GM06990 (cell line): Measurements from ENCODE around the gene PCDHA11.
"Not testable (repeated sequence)": the region's sequence is repeated elsewhere in the genome, so short reads cannot be mapped to it uniquely, and the experiment has no call there.

Experiments used
- DNase-seq: peaks from one replicate; pipeline ENCODE4 v3.0.0-alpha.2; 2011; ENCODE audit not compliant: insufficient read length; ENCODE audit errors: extremely low read depth
- H3K27me3 ChIP-seq: replicated peaks from 2 replicates; pipeline ENCODE4 v1.6.0; 2011; ENCODE audit warnings: low read length; ENCODE audit not compliant: control insufficient read depth, insufficient read depth
- H3K36me3 ChIP-seq: 2 replicates; pipeline ENCODE4 v1.5.1; 2011; ENCODE audit warnings: low read length; ENCODE audit not compliant: control insufficient read depth, insufficient read depth
- H3K4me3 ChIP-seq: replicated peaks from 2 replicates; pipeline ENCODE4 v1.5.1; 2011; ENCODE audit warnings: low read depth, mild to moderate bottlenecking, control low read depth, low read length
- TF ChIP-seq, protein P1 (sequence below): IDR thresholded peaks from 2 replicates; pipeline ENCODE4 v1.5.1; 2011; ENCODE audit warnings: low read length, control low read depth, mild to moderate bottlenecking, inconsistent platforms; ENCODE audit not compliant: insufficient read depth, poor library complexity, severe bottlenecking

PCDHA11 gene

GRCh38 chr5:140842798-140843733 lies 25.7 kb upstream of the PCDHA11 start:
- no peaks in the 10 kb centered on the region for H3K27me3 ChIP-seq
- DNase-seq: no peak
- no peaks in the 10 kb centered on the region for H3K36me3 ChIP-seq
- H3K4me3 ChIP-seq: no peak overlapping the region
- TF ChIP-seq, protein P1, sequence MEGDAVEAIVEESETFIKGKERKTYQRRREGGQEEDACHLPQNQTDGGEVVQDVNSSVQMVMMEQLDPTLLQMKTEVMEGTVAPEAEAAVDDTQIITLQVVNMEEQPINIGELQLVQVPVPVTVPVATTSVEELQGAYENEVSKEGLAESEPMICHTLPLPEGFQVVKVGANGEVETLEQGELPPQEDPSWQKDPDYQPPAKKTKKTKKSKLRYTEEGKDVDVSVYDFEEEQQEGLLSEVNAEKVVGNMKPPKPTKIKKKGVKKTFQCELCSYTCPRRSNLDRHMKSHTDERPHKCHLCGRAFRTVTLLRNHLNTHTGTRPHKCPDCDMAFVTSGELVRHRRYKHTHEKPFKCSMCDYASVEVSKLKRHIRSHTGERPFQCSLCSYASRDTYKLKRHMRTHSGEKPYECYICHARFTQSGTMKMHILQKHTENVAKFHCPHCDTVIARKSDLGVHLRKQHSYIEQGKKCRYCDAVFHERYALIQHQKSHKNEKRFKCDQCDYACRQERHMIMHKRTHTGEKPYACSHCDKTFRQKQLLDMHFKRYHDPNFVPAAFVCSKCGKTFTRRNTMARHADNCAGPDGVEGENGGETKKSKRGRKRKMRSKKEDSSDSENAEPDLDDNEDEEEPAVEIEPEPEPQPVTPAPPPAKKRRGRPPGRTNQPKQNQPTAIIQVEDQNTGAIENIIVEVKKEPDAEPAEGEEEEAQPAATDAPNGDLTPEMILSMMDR: no peak

DNA sequence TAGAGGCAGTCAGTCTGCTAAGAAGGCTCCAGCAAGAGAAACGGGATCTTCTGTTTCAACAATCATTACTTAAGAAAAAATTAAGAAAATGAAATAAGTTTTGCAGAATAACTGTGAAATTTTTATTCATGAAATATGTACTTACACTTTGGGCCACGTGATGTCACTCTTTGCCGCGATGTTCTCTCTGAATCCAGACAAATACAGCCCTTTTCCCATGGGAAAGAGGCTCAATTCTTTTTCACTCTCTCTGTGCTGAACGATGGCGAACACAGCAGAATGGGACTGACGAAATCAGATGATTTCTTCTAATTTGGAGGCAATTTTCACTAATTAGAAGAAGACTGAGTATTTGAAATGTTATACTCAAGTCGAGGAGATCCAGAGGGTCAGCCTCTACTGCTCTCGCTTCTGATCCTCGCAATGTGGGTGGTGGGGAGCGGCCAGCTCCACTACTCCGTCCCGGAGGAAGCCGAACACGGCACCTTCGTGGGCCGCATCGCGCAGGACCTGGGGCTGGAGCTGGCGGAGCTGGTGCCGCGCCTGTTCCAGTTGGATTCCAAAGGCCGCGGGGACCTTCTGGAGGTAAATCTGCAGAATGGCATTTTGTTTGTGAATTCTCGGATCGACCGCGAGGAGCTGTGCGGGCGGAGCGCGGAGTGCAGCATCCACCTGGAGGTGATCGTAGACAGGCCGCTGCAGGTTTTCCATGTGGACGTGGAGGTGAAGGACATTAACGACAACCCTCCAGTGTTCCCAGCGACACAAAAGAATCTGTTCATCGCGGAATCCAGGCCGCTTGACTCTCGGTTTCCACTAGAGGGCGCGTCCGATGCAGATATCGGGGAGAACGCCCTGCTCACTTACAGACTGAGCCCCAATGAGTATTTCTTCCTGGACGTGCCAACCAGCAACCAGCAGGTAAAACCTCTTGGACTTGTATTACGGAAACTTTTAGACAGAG lies 20.3 kb upstream of the PCDHA11 start, which contains the start of gene PCDHA9:
Gene PCDHA9, plus strand, starts transcription at position 244 of the 964 bp plus-strand sequence. Its CDS starts 114 bp downstream, at position 358.
- H3K27me3 ChIP-seq: not testable (repeated sequence)

GRCh38 chr5:140849831-140850634 lies 18.7 kb upstream of the PCDHA11 start:
- not testable (repeated sequence) for H3K4me3 ChIP-seq, DNase-seq, H3K27me3 ChIP-seq, H3K36me3 ChIP-seq

More for the DNA sequence above, 20.3 kb upstream of the PCDHA11 start, which contains the start of gene PCDHA9:
- not testable (repeated sequence) for DNase-seq, H3K36me3 ChIP-seq, H3K4me3 ChIP-seq

DNA sequence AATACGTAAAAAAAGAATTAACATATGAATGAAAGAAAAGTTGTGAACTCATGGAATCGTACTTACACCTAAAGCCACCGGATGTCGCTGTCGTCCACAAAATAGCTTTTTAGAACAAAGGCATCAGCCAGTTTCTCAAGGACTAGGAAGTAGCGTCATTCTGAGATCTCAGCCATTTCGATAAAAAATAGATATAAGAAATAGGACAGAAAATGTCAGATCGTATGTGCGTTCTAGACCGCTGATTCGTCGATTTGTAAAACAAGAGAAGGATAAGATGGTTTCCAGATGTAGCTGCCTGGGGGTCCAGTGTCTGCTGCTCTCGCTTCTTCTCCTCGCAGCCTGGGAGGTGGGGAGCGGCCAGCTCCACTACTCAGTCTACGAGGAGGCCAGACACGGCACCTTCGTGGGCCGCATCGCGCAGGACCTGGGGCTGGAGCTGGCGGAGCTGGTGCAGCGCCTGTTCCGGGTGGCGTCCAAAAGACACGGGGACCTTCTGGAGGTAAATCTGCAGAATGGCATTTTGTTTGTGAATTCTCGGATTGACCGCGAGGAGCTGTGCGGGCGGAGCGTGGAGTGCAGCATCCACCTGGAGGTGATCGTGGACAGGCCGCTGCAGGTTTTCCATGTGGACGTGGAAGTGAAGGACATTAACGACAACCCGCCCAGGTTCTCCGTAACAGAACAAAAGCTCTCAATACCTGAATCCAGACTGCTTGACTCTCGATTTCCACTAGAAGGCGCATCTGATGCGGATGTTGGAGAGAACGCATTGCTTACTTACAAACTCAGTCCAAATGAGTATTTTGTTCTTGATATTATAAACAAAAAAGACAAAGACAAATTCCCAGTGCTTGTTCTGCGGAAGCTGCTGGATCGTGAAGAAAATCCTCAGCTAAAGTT lies 12.7 kb upstream of the PCDHA11 start, which contains the start of gene PCDHA10:
Gene PCDHA10, plus strand, starts transcription at position 126 of the 903 bp plus-strand sequence. Its CDS starts 152 bp downstream, at position 278.
- TF ChIP-seq, protein P1: no peak
- Histone ChIP-seq H3K4me3 (no peak within 1 kb of the TSS), H3K36me3 (no peaks in the 10 kb centered on the region), H3K27me3 (no peaks in the 10 kb centered on the region)
- DNase-seq: no peak

GRCh38 chr5:140857177-140857986 lies 11.4 kb upstream of the PCDHA11 start:
- Histone ChIP-seq H3K36me3 (no peaks in the 10 kb centered on the region), H3K4me3 (no peak overlapping the region), H3K27me3 (no peaks in the 10 kb centered on the region)
- DNase-seq: no peak
- TF ChIP-seq, protein P1: no peak
